BE2C (cell line): ENCODE data around the gene MSMB.

Source experiments
- DNase-seq: peaks from one replicate; pipeline ENCODE4 v3.0.0-alpha.2; 2020
- H3K27me3 ChIP-seq: fragments of 250-450 bp; sonication (Bioruptor Pico); 2 replicates; pipeline ENCODE4 v1.5.1; 2020; ENCODE audit warnings: mild to moderate bottlenecking
- H3K36me3 ChIP-seq: fragments of 250-450 bp; sonication (Bioruptor Pico); 2 replicates; pipeline ENCODE4 v1.5.1; 2020; ENCODE audit warnings: mild to moderate bottlenecking
- H3K4me1 ChIP-seq: fragments of 250-450 bp; sonication (Bioruptor Pico); 2 replicates; pipeline ENCODE4 v1.5.1; 2020
- H3K4me3 ChIP-seq: 2 replicates; pipeline ENCODE4 v1.5.1; 2011; ENCODE audit warnings: low read depth, low read length
- H3K9me3 ChIP-seq: fragments of 250-450 bp; sonication (Bioruptor Pico); 2 replicates; pipeline ENCODE4 v1.5.1; 2020
- TF ChIP-seq, protein P1 (sequence below): IDR thresholded peaks from 2 replicates; pipeline ENCODE4 v1.5.1; 2012; ENCODE audit warnings: mild to moderate bottlenecking, low read depth, low read length

MSMB gene

DNA sequence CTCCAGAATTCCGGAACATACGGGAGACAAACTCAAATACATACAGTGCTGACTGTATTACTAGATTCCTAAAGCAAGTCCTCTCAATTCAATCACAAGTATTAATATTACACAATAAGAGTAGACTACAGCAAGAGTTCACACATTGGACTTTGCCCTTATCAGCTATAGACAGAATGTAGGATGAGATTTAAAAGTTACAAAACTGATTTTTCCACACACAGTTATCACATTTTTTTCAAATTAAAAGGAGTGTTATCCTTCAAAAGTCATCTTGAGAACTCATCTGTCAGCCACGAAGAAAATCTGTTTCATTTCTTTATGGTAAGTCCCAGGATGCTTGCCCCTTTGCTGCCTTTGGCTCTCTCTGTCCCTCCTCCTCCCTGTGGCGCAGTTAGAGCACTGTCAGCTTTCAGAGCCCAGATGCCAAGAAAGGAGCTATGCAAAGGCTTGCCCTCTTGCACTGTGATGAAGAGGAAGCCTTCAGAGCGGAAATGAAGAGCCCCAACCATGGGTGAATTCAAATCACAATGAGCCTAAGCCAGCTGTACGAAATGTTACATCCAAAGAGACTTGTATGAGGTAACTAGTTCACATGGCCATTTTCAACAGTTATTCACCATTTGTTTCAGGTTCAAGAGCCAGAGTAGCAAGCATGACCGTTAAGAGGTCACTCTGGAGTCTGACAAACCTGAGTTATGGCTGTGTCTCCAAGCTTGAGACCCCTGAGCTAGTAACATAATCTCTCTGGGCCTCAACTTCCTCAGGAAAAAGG is 26.3 kb downstream of the MSMB start:
- no peak for DNase-seq
- H3K4me3 ChIP-seq: no peak overlapping the region
- TF ChIP-seq, protein P1, sequence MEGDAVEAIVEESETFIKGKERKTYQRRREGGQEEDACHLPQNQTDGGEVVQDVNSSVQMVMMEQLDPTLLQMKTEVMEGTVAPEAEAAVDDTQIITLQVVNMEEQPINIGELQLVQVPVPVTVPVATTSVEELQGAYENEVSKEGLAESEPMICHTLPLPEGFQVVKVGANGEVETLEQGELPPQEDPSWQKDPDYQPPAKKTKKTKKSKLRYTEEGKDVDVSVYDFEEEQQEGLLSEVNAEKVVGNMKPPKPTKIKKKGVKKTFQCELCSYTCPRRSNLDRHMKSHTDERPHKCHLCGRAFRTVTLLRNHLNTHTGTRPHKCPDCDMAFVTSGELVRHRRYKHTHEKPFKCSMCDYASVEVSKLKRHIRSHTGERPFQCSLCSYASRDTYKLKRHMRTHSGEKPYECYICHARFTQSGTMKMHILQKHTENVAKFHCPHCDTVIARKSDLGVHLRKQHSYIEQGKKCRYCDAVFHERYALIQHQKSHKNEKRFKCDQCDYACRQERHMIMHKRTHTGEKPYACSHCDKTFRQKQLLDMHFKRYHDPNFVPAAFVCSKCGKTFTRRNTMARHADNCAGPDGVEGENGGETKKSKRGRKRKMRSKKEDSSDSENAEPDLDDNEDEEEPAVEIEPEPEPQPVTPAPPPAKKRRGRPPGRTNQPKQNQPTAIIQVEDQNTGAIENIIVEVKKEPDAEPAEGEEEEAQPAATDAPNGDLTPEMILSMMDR: no peak

DNA sequence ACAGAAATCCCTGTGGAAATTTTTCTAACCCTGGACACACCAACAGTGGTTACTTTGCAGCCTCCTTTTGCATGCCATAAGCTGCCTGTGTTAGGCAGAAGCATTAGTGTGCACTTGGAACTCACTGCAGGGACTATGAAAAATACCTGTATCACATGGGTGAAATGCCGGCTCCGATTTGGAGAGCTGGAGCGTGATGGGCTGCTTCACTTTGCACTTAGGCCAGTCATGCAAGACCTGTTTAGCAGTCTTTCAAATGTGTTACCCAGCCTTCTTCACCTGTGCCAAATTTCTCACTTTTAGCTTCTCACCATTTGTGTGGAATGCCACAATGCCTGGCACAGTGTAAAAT is 26.9 kb downstream of the MSMB start:
- H3K4me3 ChIP-seq: no peak overlapping the region

More for the DNA sequence above, 26.3 kb downstream of the MSMB start:
- Histone ChIP-seq H3K4me1 (no peaks in the 10 kb centered on the region), H3K27me3 (no peaks in the 10 kb centered on the region), H3K36me3 (peaks cover 10% of the 10 kb centered on the region), H3K9me3 (no peaks in the 10 kb centered on the region)

DNA sequence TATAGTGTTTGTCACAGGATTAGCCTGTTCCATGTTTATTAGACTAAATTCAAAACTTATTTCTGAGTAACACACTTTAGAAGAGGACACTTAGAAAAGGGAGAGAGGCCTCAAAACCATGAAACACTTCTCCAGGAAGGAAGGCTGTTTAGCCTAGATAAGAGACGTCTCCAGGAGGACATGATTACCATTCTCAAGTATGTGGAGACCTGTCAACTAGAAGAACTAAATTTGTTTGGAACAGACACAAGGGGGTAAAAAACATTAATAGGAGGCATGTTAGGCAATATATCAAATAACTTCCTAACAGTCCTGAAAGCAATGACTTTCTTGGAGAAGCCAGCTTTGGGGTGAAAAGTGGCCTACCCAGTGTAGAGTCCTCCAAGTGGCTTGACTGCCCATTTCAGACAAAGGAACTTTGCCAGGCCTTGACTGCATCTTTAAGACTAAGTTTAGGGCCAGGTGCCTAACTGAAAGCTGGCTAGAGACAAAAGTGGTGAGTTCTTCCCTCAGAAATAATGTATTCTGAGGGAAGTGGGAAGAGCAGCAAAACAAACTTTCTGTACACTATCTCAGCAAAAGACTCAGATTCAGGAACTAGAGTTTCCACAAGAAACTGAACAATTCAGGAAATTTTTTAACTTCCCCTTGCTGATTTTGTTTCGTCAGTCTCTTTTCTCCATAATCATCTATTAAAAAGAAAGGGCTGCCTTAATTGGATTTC is 27.5 kb downstream of the MSMB start:
- TF ChIP-seq, protein P1: no peak
- H3K27me3 ChIP-seq: no peaks in the 10 kb centered on the region
- H3K4me3 ChIP-seq: no peak overlapping the region
- H3K4me1 ChIP-seq: no peaks in the 10 kb centered on the region
- no peaks in the 10 kb centered on the region for H3K9me3 ChIP-seq
- H3K36me3 ChIP-seq: peaks cover 20% of the 10 kb centered on the region
- no peak for DNase-seq

More for the DNA sequence above, 26.9 kb downstream of the MSMB start:
- Histone ChIP-seq H3K4me1 (no peaks in the 10 kb centered on the region), H3K27me3 (no peaks in the 10 kb centered on the region), H3K36me3 (peaks cover 15% of the 10 kb centered on the region), H3K9me3 (no peaks in the 10 kb centered on the region)
- TF ChIP-seq, protein P1: no peak
- no peak for DNase-seq

DNA sequence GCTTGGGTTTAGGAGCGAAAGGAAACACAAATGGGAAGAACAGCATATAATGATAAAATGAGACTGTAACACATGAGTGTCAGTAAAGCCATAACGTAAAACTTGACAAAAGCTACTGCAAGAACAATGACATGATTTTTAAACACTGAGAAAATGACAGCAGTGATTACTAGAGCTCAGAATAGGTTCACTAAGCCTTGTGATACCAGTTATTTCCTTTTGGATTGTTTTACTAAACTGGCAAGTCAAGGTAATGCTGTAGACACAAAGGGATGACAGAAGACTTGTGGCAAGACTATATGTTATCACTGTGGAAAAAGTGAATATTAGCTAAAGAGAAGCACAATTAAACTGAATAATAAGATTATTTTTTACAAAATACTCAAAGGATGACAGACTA is 28.3 kb downstream of the MSMB start:
- H3K4me1 ChIP-seq: no peaks in the 10 kb centered on the region
- TF ChIP-seq, protein P1: no peak
- H3K9me3 ChIP-seq: no peaks in the 10 kb centered on the region
- H3K36me3 ChIP-seq: peaks cover 29% of the 10 kb centered on the region
- H3K4me3 ChIP-seq: no peak overlapping the region
- no peak for DNase-seq
- no peaks in the 10 kb centered on the region for H3K27me3 ChIP-seq

DNA sequence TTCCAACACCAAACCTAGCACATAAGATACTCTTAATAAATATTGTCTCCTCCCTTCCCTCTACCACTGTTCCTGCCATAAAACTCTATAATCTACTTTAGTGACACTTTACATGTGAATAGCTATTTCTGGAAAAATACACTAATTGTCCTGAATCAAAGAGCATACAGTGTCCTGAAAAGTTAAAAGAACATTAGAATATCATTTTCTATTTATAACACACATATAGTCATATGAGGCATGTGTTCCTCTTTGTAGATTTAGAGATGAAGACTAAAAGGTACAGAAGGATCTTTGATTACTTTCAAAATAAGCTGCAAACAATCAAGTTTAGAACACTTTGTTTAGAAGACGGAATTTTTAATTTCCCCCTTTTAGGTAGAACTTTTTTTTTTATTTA is 29.3 kb downstream of the MSMB start:
- Histone ChIP-seq H3K27me3 (no peaks in the 10 kb centered on the region), H3K4me3 (no peak overlapping the region), H3K9me3 (no peaks in the 10 kb centered on the region), H3K4me1 (no peaks in the 10 kb centered on the region), H3K36me3 (peaks cover 31% of the 10 kb centered on the region)
- DNase-seq: no peak
- TF ChIP-seq, protein P1: no peak

DNA sequence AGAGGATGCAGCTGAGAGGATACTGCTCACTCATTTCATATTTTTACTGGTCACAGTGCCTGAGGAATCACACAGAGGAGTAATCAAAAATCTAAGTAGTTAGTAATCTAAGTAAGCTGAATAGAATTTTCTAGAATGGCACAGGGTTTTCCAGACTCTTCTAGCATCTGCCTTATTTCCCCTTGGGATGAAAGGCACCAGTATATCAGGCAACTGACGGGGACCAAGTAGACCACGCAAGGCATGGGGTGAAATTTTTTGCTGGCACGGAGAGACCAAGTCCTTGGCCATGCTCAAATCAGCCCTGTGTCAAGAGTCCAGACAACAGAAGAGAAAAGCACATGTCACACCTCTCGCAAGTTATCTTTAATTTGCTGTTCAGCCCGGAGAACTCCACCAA is 29.9 kb downstream of the MSMB start:
- no peak for DNase-seq
- H3K36me3 ChIP-seq: peaks cover 36% of the 10 kb centered on the region
- H3K9me3 ChIP-seq: no peaks in the 10 kb centered on the region
- no peaks in the 10 kb centered on the region for H3K27me3 ChIP-seq
- no peaks in the 10 kb centered on the region for H3K4me1 ChIP-seq
- TF ChIP-seq, protein P1: no peak
- H3K4me3 ChIP-seq: no peak overlapping the region
